GM12865 (cell line): ENCODE data around the gene ADAT3.

ENCODE experiments used
- DNase-seq: peaks from one replicate; pipeline ENCODE4 v3.0.0; 2010; ENCODE audit warnings: low read depth
- H3K4me3 ChIP-seq: 2 replicates; pipeline ENCODE4 v1.5.1; 2011; ENCODE audit warnings: mild to moderate bottlenecking, low read depth, low read length, control low read depth
- CTCF ChIP-seq: IDR thresholded peaks from 2 replicates; pipeline ENCODE4 v1.5.1; 2011; ENCODE audit warnings: low read length, control low read depth, low read depth, inconsistent platforms; ENCODE audit not compliant: insufficient read depth; ENCODE audit errors: missing control alignments

ADAT3 gene

GRCh38 chr19:1905110-1905862 is at the start of gene ADAT3, which contains the start of gene SCAMP4:
Gene ADAT3, plus strand, starts transcription at chr19:1905399. Its CDS starts 6,649 bp downstream, at chr19:1912048.
Gene SCAMP4, plus strand, starts transcription at chr19:1905399. Its CDS starts 9,621 bp downstream, at chr19:1915020.
- H3K4me3 ChIP-seq, result peak within 1 kb of the TSS; percentile 68
- TF ChIP-seq CTCF, result no peak
- DNase-seq, result peak; percentile 100

GRCh38 chr19:1855828-1856255 is 49.4 kb upstream of the ADAT3 start:
- TF ChIP-seq CTCF, result no peak
- DNase-seq, result peak; percentile 57
- H3K4me3 ChIP-seq, result peak overlapping the region; percentile 95

DNA sequence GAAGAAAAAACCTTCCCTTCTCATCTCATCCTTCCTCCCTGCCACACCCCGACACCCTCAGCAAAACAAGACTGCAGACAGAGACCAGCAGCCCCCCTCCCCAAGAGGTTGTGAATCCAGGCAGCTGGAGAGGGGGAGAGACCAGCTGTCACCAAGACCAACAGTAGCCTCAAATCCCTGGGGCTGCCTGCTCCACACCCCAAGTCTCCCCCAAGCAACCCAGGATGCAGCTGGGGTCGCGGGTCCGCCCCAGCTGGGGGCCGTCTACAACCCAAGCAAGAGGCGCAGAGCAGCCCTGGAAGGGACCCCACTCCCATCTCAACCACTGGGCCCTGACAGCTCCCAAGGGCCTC is 48.9 kb upstream of the ADAT3 start:
- H3K4me3 ChIP-seq, result peak overlapping the region; percentile 95
- no peak for DNase-seq
- TF ChIP-seq CTCF, result no peak

DNA sequence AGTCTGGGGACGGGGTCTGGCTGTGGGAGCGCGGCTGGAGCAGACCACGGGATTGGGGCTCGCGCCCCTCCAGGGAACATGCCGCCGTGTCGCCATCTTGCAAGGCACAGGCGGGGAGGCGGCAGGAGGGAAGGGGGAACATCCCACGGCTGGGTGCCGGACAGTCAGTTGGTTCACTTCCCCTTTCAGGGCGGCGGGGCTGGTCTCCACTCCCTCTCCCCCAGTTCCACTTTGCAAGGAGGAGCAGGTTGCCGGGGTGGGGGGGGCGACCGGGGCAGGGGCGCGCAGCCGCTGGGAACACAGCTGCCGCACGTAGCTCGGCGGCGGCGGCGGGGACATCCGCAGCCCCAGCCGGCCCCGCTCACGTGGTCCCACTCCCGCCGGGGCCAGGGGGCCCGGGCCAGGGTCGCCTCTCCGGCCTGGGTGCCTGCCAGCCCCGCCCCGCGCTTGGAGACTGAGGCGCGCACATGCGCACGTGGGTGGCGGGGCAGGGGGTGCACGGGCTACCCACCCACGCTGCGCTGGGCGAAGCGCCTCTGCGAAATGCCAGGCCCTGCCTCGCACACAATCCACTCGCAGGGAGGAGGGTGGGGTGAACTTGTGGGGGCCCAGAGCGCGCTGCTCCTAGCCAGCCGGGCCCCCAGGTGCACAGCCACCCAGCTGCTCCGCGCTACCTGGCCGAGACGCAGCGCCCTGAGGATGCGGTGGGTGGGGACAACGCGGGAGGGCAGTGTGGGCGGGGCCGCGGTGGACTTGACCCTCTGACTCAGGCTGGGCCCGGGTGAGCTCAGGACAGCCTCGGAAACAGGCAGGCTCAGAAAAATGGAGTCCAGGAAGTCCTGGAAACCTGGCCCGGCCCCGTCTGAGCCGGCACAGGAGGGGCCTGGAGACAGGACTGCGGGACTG is 48.2 kb upstream of the ADAT3 start:
- no peak for TF ChIP-seq CTCF
- peak; percentile 84 for DNase-seq
- peak overlapping the region; percentile 95 for H3K4me3 ChIP-seq

- peak overlapping the region; percentile 95 for H3K4me3 ChIP-seq
- no peak for DNase-seq
- TF ChIP-seq CTCF, result no peak
Observed at GRCh38 chr19:1857648-1858326, 47.4 kb upstream of the ADAT3 start.

GRCh38 chr19:1858412-1859081 is 46.7 kb upstream of the ADAT3 start:
- no peak for DNase-seq
- TF ChIP-seq CTCF, result no peak
- H3K4me3 ChIP-seq, result no peak overlapping the region
